Astrocyte (in vitro differentiated cells and primary cell): ENCODE data around the gene CACNB2. TPM values are rescaled to one million over a fixed set of nuclear protein-coding genes. Genes with fewer than 3 reads are reported as not detected.

ENCODE experiments used
- DNase-seq: peaks from one replicate; pipeline ENCODE4 v3.0.0-alpha.2; 2010; ENCODE audit warnings: low read depth
- FAIRE-seq: peaks from 2 replicates; lab custom pipeline; 2011; peaks lifted over from hg19 to GRCh38; lab: Jason Lieb, UNC
- H2AFZ ChIP-seq: 2 replicates; pipeline ENCODE4 v1.6.0; 2012; ENCODE audit warnings: low read depth, low read length, inconsistent platforms
- H3K27ac ChIP-seq: 2 replicates; pipeline ENCODE4 v1.5.1; 2011; ENCODE audit warnings: low read depth, low read length, inconsistent platforms
- H3K27me3 ChIP-seq: 2 replicates; pipeline ENCODE4 v1.6.0; 2011; ENCODE audit warnings: low read length, inconsistent platforms; ENCODE audit not compliant: insufficient read depth
- H3K36me3 ChIP-seq: 2 replicates; pipeline ENCODE4 v1.5.1; 2011; ENCODE audit warnings: low read length, inconsistent platforms; ENCODE audit not compliant: insufficient read depth
- H3K4me1 ChIP-seq: 2 replicates; pipeline ENCODE4 v1.5.1; 2011; ENCODE audit warnings: low read length, inconsistent platforms; ENCODE audit not compliant: insufficient read depth
- H3K4me2 ChIP-seq: 2 replicates; pipeline ENCODE4 v1.6.0; 2012; ENCODE audit warnings: low read length, inconsistent platforms
- H3K4me3 ChIP-seq: 2 replicates; pipeline ENCODE4 v1.5.1; 2011; ENCODE audit warnings: low read depth, mild to moderate bottlenecking, low read length, inconsistent platforms; ENCODE audit not compliant: insufficient read depth
- H3K79me2 ChIP-seq: 2 replicates; pipeline ENCODE4 v1.6.0; 2012; ENCODE audit warnings: mild to moderate bottlenecking, low read length, inconsistent platforms; ENCODE audit not compliant: insufficient read depth
- H3K9ac ChIP-seq: 2 replicates; pipeline ENCODE4 v1.6.0; 2012; ENCODE audit warnings: mild to moderate bottlenecking, low read length, inconsistent platforms
- H3K9me3 ChIP-seq: 2 replicates; pipeline ENCODE4 v1.5.1; 2012; ENCODE audit warnings: low read depth, mild to moderate bottlenecking, low read length, inconsistent platforms; ENCODE audit not compliant: insufficient read depth
- H4K20me1 ChIP-seq: 2 replicates; pipeline ENCODE4 v1.6.0; 2012; ENCODE audit warnings: low read length, inconsistent platforms; ENCODE audit not compliant: insufficient read depth
- H3K27ac Mint-ChIP-seq: one replicate; pipeline ENCODE4 v1.8.0; 2021; ENCODE audit warnings: mild to moderate bottlenecking, mixed read lengths; ENCODE audit not compliant: unreplicated experiment
- H3K27me3 Mint-ChIP-seq: one replicate; pipeline ENCODE4 v1.8.0; 2021; ENCODE audit warnings: low read depth, mixed read lengths; ENCODE audit not compliant: unreplicated experiment
- H3K36me3 Mint-ChIP-seq: one replicate; pipeline ENCODE4 v1.8.0; 2021; ENCODE audit warnings: low read depth, mixed read lengths; ENCODE audit not compliant: unreplicated experiment
- H3K4me1 Mint-ChIP-seq: one replicate; pipeline ENCODE4 v1.8.0; 2021; ENCODE audit warnings: low read depth, mixed read lengths; ENCODE audit not compliant: unreplicated experiment
- H3K4me3 Mint-ChIP-seq: one replicate; pipeline ENCODE4 v1.8.0; 2021; ENCODE audit warnings: mild to moderate bottlenecking, moderate library complexity, mixed read lengths; ENCODE audit not compliant: unreplicated experiment
- H3K9me3 Mint-ChIP-seq: one replicate; pipeline ENCODE4 v1.8.0; 2021; ENCODE audit warnings: mild to moderate bottlenecking, mixed read lengths; ENCODE audit not compliant: unreplicated experiment
- CTCF ChIP-seq: IDR thresholded peaks from 2 replicates; pipeline ENCODE4 v1.5.1; 2011; ENCODE audit warnings: low read depth, mild to moderate bottlenecking, inconsistent platforms, low read length, moderate library complexity; ENCODE audit not compliant: insufficient read depth
- EZH2 ChIP-seq: IDR thresholded peaks from 2 replicates; pipeline ENCODE4 v1.6.1; 2012; ENCODE audit warnings: mild to moderate bottlenecking, low read length, inconsistent platforms; ENCODE audit not compliant: insufficient read depth
- total RNA-seq: library from RNA; stranded (reverse); gene quantifications from 2 replicates; pipeline ENCODE4 v1.2.1, GENCODE V29; 2021

The CACNB2 gene
- total RNA-seq, 1 donor from 2014 or later = 0.66 TPM

DNA sequence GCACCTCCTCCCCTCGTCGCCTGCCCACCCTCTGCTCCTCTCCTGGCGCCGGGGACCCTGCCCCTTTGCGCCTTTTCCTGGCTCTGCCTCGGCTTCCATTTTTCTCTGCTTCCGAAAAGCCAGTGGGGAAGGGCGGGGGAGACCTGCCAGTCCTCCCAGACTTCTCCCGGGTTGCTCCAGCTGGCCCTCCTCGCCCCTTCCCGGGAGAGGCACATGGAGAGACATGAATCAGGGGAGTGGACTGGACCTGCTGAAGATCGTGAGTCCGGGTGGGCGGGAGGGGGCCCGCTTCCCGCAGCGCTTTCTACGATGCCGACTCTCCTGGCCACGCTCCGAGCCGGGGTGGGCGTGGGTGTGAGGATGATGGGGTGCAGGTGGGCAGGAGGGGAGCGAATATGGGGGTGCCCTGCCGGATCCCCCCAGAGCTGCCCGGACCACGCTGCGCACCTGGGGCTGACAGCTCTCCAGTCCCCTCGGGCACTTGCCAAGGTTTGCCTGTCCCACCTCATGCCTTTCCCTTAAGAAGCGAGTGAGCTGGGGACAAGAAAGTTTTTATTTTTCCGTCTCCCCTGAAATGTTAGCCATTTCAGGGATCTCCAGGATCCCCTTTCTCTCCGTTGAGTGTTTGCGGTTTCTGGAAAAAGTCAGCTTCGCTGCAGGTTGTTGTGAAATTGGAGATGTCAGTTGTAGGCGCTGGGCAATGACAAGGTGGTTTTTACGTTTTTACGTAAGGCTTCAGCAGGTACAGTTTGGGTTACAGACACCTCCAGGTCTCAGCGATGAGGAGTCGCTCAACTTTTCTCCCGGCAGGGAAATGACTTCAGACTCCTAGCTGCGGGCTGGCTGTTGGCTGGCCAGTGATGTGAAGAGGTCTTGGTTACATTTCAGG is 977 bp downstream of the CACNB2 start:
- H2AFZ ChIP-seq = peak overlapping the region; percentile 89
- Mint-ChIP-seq H3K27ac (peak overlapping the region; percentile 15), H3K4me1 (peaks cover 8% of the 10 kb centered on the region), H3K9me3 (no peaks in the 10 kb centered on the region), H3K27me3 (peaks cover 13% of the 10 kb centered on the region), H3K36me3 (no peaks in the 10 kb centered on the region), H3K4me3 (peak overlapping the region; percentile 87)
- H3K9me3 ChIP-seq = no peaks in the 10 kb centered on the region
- H3K36me3 ChIP-seq = no peaks in the 10 kb centered on the region
- no peak for DNase-seq
- H3K4me2 ChIP-seq = peak overlapping the region; percentile 96
- no peak for FAIRE-seq
- H3K79me2 ChIP-seq = no peaks in the 10 kb centered on the region
- no peak overlapping the region for H3K27ac ChIP-seq
- H3K27me3 ChIP-seq = peaks cover 2% of the 10 kb centered on the region
- H3K9ac ChIP-seq = peak overlapping the region; percentile 69
- H3K4me3 ChIP-seq = peak overlapping the region; percentile 66
- no peak for TF ChIP-seq CTCF
- no peak for TF ChIP-seq EZH2
- H4K20me1 ChIP-seq = no peaks in the 10 kb centered on the region
- peaks cover 9% of the 10 kb centered on the region for H3K4me1 ChIP-seq

DNA sequence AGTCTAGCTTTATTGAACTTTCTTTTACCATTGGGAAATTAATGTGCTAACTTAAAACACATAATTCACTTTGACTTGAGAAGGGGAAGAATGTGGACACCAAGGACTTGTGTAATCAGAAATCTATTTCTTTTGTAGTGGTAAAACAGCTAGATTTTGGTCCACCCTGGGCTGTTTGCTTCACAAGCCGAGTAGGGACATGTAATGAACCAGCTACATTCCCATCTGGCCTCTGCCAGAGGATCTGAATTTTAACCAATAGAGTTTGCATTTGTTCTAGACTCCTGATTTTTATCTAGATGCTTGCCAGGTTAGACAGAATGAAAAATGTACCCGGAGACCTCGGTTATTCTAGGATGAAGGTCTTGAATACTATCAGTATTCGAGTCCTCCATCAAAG is 1.9 kb downstream of the CACNB2 start:
- Histone ChIP-seq H3K9me3 (no peaks in the 10 kb centered on the region), H3K27ac (no peak overlapping the region), H3K9ac (no peak overlapping the region), H2AFZ (no peak overlapping the region), H3K4me2 (no peak overlapping the region), H3K79me2 (no peaks in the 10 kb centered on the region), H3K4me3 (no peak overlapping the region), H3K4me1 (peaks cover 9% of the 10 kb centered on the region), H3K36me3 (no peaks in the 10 kb centered on the region), H4K20me1 (no peaks in the 10 kb centered on the region), H3K27me3 (peaks cover 2% of the 10 kb centered on the region)
- TF ChIP-seq CTCF (no peak), EZH2 (no peak)
- DNase-seq (no peak), FAIRE-seq (no peak)
- peaks cover 8% of the 10 kb centered on the region for H3K4me1 Mint-ChIP-seq
- no peaks in the 10 kb centered on the region for H3K9me3 Mint-ChIP-seq
- no peak overlapping the region for H3K27ac Mint-ChIP-seq
- H3K4me3 Mint-ChIP-seq = no peak overlapping the region
- H3K27me3 Mint-ChIP-seq = peaks cover 13% of the 10 kb centered on the region
- H3K36me3 Mint-ChIP-seq = no peaks in the 10 kb centered on the region

GRCh38 chr10:18144396-18144795 is 4.2 kb downstream of the CACNB2 start:
- Mint-ChIP-seq H3K4me3 (no peak overlapping the region), H3K27ac (no peak overlapping the region), H3K27me3 (peaks cover 12% of the 10 kb centered on the region), H3K9me3 (no peaks in the 10 kb centered on the region), H3K36me3 (no peaks in the 10 kb centered on the region), H3K4me1 (peaks cover 8% of the 10 kb centered on the region)
- Histone ChIP-seq H3K9me3 (no peaks in the 10 kb centered on the region), H4K20me1 (no peaks in the 10 kb centered on the region), H3K79me2 (no peaks in the 10 kb centered on the region), H3K4me2 (no peak overlapping the region), H3K4me1 (peaks cover 9% of the 10 kb centered on the region), H3K36me3 (no peaks in the 10 kb centered on the region), H3K27me3 (peaks cover 2% of the 10 kb centered on the region), H2AFZ (no peak overlapping the region), H3K9ac (no peak overlapping the region), H3K27ac (no peak overlapping the region), H3K4me3 (no peak overlapping the region)
- FAIRE-seq (no peak), DNase-seq (no peak)
- TF ChIP-seq CTCF (no peak), EZH2 (no peak)
